HCT116 (cell line): ENCODE results near the gene RS1.

ENCODE experiments used
- EZH2 ChIP-seq: fragments of 200-600 bp; sonication (generic); IDR thresholded peaks from 2 replicates; pipeline ENCODE4 v1.6.1; 2017; ENCODE audit warnings: antibody characterized with exemption, mixed run types
- POLR2A ChIP-seq: IDR thresholded peaks from 2 replicates; pipeline ENCODE4 v1.7.0; 2011; ENCODE audit warnings: borderline replicate concordance; ENCODE audit not compliant: insufficient read depth, insufficient read length; ENCODE audit errors: extremely low read depth
- POLR2AphosphoS5 ChIP-seq: IDR thresholded peaks from 2 replicates; pipeline ENCODE4 v1.6.1; 2011; ENCODE audit warnings: mild to moderate bottlenecking, low read depth, low read length, moderate library complexity
- RAD21 ChIP-seq: IDR thresholded peaks from 2 replicates; pipeline ENCODE4 v1.6.1; 2012; ENCODE audit warnings: low read depth, mild to moderate bottlenecking
- SP1 ChIP-seq: IDR thresholded peaks from 2 replicates; pipeline ENCODE4 v1.6.1; 2012; ENCODE audit warnings: low read depth
- ZFX ChIP-seq: fragments of 450-650 bp; IDR thresholded peaks from 2 replicates; pipeline ENCODE4 v1.6.1; 2017
- ZNF274 ChIP-seq: fragments of 200-500 bp; sonication (Bioruptor generic); IDR thresholded peaks from 2 replicates; pipeline ENCODE4 v1.6.1; 2014; ENCODE audit warnings: mild to moderate bottlenecking, low read depth, low read length, inconsistent platforms
- TF ChIP-seq, protein P1 (sequence below), 3 experiments: fragments of 200-600 bp in 1 of 3; sonication (generic) in 1 of 3; IDR thresholded peaks in 2 of 3; conservative IDR thresholded peaks in 1 of 3; 2 replicates each; pipeline ENCODE4 v1.5.1; 2012 to 2017; ENCODE audit warnings: low read depth in 2 of 3, low read length in 2 of 3, antibody characterized with exemption in 1 of 3, borderline replicate concordance in 1 of 3, control low read depth in 1 of 3, mild to moderate bottlenecking in 1 of 3, mixed read lengths in 1 of 3, mixed run types in 1 of 3, moderate library complexity in 1 of 3; ENCODE audit not compliant: insufficient read depth in 1 of 3
- TF ChIP-seq, protein P2 (sequence below): IDR thresholded peaks from 2 replicates; pipeline ENCODE4 v1.6.1; 2012; ENCODE audit warnings: low read depth

- no peak for TF ChIP-seq POLR2AphosphoS5
- TF ChIP-seq RAD21 = no peak
- TF ChIP-seq, protein P1, sequence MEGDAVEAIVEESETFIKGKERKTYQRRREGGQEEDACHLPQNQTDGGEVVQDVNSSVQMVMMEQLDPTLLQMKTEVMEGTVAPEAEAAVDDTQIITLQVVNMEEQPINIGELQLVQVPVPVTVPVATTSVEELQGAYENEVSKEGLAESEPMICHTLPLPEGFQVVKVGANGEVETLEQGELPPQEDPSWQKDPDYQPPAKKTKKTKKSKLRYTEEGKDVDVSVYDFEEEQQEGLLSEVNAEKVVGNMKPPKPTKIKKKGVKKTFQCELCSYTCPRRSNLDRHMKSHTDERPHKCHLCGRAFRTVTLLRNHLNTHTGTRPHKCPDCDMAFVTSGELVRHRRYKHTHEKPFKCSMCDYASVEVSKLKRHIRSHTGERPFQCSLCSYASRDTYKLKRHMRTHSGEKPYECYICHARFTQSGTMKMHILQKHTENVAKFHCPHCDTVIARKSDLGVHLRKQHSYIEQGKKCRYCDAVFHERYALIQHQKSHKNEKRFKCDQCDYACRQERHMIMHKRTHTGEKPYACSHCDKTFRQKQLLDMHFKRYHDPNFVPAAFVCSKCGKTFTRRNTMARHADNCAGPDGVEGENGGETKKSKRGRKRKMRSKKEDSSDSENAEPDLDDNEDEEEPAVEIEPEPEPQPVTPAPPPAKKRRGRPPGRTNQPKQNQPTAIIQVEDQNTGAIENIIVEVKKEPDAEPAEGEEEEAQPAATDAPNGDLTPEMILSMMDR (IDR thresholded peaks at IDR 0.05 in 2 of 3, conservative IDR thresholded peaks at IDR 0.05 in 1 of 3; ENCODE audit: borderline replicate concordance in 1 of 3, insufficient read depth in 1 of 3, low read depth in 2 of 3, low read length in 2 of 3) = no peak
- no peak for TF ChIP-seq SP1
- TF ChIP-seq POLR2A = no peak
- TF ChIP-seq EZH2 = no peak
- TF ChIP-seq, protein P2, sequence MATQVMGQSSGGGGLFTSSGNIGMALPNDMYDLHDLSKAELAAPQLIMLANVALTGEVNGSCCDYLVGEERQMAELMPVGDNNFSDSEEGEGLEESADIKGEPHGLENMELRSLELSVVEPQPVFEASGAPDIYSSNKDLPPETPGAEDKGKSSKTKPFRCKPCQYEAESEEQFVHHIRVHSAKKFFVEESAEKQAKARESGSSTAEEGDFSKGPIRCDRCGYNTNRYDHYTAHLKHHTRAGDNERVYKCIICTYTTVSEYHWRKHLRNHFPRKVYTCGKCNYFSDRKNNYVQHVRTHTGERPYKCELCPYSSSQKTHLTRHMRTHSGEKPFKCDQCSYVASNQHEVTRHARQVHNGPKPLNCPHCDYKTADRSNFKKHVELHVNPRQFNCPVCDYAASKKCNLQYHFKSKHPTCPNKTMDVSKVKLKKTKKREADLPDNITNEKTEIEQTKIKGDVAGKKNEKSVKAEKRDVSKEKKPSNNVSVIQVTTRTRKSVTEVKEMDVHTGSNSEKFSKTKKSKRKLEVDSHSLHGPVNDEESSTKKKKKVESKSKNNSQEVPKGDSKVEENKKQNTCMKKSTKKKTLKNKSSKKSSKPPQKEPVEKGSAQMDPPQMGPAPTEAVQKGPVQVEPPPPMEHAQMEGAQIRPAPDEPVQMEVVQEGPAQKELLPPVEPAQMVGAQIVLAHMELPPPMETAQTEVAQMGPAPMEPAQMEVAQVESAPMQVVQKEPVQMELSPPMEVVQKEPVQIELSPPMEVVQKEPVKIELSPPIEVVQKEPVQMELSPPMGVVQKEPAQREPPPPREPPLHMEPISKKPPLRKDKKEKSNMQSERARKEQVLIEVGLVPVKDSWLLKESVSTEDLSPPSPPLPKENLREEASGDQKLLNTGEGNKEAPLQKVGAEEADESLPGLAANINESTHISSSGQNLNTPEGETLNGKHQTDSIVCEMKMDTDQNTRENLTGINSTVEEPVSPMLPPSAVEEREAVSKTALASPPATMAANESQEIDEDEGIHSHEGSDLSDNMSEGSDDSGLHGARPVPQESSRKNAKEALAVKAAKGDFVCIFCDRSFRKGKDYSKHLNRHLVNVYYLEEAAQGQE = no peak
- TF ChIP-seq ZFX = no peak
- no peak for TF ChIP-seq ZNF274
Measured at GRCh38 chrX:18643243-18643642, 28.7 kb downstream of the RS1 start.
